Glomerular visceral epithelial cell (primary cell): ENCODE measurements around the gene TRHDE.
"Not testable (repeated sequence)": the region's sequence is repeated elsewhere in the genome, so short reads cannot be mapped to it uniquely, and the experiment has no call there.

ENCODE experiments used
- DNase-seq: peaks from one replicate; pipeline ENCODE4 v3.0.0-alpha.2; 2016; ENCODE audit errors: extremely low spot score

Gene TRHDE

GRCh38 chr12:72511498-72511897 lies 239.3 kb downstream of the TRHDE start:
- peak; percentile 16 for DNase-seq

- peak; percentile 56 for DNase-seq
These were observed 239.7 kb downstream of the TRHDE start for GRCh38 chr12:72511906-72512305.

DNA sequence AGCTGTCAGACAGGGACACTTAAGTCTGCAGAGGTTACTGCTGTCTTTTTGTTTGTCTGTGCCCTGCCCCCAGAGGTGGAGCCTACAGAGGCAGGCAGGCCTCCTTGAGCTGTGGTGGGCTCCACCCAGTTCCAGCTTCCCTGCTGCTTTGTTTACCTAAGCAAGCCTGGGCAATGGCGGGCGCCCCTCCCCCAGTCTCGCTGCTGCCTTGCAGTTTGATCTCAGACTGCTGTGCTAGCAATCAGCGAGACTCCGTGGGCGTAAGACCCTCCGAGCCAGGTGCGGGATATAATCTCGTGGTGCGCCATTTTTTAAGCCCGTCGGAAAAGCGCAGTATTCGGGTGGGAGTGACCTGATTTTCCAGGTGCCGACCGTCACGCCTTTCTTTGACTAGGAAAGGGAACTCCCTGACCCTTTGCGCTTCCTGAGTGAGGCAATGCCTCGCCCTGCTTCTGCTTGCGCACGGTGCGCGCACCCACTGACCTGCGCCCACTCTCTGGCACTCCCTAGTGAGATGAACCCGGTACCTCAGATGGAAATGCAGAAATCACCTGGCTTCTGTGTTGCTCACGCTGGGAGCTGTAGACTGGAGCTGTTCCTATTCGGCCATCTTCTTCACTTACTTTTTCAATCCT lies 248.0 kb downstream of the TRHDE start:
- not testable (repeated sequence) for DNase-seq

DNA sequence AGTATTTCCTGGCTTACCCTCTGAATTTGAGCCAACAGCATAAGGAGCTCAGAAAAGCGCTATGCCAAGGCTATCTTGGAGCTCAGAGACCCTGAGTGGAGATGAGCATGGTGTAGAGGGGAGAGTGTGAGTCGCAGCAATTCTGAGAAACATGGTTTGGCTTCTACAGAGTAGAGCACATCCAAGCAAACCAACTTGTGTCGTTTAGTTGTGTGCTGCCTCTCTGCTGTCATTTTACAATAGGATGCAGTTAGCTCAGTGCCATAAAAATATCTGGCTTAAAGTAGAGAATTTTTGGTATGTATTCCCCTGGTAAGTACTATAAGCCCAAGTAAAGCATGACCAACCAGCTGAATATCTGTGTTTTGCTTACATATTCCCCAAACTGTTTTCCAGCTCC lies 249.2 kb downstream of the TRHDE start:
- DNase-seq = no peak

DNA sequence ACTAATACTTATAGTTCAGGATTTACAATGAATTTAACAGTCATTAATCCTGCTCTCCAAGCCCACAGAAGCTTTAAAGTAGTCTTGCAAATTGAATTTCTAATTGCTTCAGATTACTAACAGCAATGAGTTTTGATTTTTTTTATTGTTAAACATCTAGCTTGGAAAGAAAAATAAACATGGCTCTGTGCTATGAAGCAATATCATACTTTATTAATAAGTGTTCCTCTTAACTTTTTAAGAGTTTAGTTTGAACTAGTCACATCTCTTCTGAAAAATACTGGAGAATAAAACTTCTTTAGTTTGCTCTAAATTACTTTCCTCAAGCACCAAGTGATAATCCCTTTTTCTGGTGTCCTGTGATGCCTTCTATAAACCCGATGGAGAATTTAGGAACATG lies 250.2 kb downstream of the TRHDE start:
- DNase-seq = no peak

GRCh38 chr12:72523754-72524153 lies 251.6 kb downstream of the TRHDE start:
- no peak for DNase-seq

GRCh38 chr12:72535212-72535990 lies 263.2 kb downstream of the TRHDE start:
- no peak for DNase-seq

DNA sequence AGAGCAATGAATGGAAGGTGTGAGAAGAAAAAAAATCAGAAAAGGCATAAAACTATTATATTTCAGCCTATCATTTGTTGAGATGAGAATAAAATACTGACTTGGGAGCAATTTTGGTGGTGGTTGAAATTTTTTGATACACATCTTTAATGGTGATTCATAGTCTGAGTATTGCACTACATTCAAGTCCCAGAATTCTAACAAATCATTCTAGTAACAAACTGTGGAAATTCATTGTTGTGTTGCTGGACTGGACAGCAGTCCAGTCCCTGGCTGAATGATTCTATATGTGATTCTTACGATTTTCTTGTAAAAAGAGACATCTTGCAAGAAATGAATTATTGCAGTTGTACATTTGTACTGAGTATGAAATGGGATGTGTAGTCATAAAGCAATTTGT lies 268.6 kb downstream of the TRHDE start:
- DNase-seq = no peak

DNA sequence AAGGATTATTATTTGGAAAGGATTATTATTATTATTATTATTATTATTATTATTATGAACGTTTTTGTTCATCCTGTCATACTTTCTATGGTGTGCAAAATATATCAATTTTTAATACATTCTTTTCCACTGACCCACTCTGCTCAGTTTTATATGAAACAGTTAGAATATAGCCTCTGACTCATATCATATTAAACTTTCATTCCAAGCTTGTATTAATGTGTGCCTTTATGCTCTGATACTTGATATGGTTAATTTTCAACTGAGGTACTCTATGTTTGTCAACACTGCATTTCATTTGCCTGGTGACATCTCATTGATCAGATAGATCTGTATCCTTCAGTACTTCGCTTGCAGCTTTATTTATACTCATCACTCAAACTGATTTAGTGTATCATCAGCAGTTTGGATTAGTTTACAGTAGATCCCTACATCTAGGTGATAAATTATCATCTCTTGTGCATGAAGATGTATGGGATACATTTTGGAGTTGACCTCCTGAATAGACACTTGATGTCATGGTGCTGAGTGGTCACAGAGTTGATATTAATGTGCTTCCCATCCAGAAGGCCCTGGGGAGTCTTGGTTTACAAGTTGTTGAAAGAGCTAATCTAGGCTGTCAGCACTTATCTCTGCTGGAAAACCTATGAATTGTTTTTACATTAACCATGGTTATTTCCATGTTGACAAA lies 271.8 kb downstream of the TRHDE start:
- no peak for DNase-seq

GRCh38 chr12:72546106-72546505 lies 273.9 kb downstream of the TRHDE start:
- DNase-seq = no peak

DNA sequence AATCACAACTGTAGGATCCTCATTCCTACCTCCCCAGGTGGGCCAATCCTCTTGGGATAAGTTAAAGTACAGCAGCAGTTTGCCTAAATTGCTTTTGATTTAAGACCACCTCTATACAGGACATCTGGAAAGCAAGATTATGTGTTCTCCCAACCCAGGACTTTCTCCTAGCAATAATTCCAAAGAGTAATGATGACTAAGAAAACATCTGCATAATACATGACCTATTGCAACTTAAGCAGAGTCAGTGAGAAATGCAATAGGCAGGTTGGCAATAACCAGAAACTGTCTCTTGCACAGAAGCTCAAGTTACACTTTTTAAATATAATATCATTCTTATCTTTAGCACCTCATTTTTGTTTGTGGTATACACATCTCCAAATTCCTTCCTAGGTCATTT lies 275.4 kb downstream of the TRHDE start:
- DNase-seq = no peak

DNA sequence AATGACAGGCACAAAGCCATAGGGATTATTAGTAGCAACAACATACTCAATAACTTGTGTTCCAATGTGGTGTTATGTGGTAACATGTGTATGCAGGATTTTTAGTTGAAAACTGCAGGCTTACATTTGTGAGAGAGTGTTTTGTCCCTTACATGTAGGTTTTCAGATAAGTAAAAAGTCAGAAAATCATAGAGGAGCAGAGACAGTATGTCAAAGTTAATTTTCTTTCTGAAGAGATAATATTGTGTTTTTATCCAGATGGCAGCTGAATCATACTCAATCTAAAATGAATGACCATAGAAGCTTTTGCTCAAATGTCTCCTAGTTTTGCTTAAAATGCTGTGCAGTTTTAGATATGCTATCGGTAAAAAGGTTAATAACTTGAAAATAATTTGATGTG lies 277.0 kb downstream of the TRHDE start:
- DNase-seq = no peak

- no peak for DNase-seq
These were observed 288.0 kb downstream of the TRHDE start for GRCh38 chr12:72560003-72560769.

- no peak for DNase-seq
These were observed 298.4 kb downstream of the TRHDE start for GRCh38 chr12:72570601-72571000.

DNA sequence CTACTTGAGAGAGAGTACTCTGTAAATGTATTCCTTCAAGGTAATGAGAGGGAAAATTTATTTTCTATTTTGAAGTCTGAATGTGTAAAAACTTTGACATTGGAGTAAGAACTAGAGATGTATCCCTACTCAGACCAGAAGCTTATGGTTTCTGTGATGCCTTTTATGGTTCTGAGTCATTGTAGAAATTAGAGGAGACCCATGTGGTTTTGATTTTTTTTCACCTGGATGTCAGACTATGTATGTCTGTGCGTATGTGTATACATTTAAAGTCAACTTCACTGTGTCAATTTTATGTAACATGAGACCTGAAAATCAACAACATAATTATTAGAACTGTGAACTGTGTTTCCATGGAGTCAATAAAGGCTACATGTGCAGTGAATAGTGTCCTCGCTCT lies 302.0 kb downstream of the TRHDE start:
- no peak for DNase-seq

GRCh38 chr12:72578327-72578726 lies 306.2 kb downstream of the TRHDE start:
- no peak for DNase-seq

DNA sequence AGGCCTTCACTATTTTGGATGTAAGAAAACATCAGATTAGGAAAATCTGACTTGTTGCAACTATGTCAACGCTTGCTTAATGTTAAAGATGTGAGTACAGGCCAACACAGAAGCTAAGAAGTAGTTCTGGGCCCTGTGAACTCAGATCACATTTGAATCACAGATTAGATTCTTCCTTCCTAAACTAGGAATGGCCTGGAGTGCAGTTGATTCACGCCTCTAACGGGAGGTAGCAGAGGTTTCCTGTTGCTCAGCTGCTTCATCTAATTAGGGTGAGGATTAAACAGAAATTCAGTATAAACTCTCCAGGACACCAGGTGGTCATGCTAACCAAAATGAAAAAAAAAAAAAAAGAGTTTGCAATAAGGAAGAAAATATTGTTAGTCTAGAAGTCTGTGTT lies 314.3 kb downstream of the TRHDE start:
- DNase-seq = no peak

- DNase-seq = no peak
These were observed 330.4 kb downstream of the TRHDE start for GRCh38 chr12:72602581-72602980.

GRCh38 chr12:72605975-72606374 lies 333.8 kb downstream of the TRHDE start:
- no peak for DNase-seq

- DNase-seq = no peak
These were observed 338.2 kb downstream of the TRHDE start for GRCh38 chr12:72610342-72610741.

DNA sequence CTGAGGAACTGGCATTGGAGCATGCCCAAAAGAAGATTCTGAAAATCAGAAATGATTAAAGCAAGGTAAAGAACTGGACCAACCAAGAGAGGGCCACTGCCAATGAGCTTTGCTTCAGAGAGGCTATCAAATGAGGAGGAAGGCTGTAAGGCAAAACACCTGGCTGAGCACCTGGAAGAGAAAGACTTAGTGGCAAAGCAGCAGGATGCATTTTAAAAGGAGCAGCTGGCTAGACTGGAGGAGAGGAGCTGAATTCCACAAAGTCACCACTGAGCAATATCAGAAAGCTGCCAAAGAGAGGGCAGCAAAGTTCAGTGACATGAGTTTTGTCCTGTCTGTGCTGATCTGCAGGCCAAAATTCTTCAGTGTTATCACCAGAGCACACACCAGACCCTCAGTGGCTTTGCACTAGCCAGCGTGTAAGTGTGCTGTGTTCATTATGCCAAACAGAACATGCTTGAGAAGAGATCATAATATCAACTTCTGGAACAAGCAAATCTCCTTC lies 338.7 kb downstream of the TRHDE start:
- no peak for DNase-seq

DNA sequence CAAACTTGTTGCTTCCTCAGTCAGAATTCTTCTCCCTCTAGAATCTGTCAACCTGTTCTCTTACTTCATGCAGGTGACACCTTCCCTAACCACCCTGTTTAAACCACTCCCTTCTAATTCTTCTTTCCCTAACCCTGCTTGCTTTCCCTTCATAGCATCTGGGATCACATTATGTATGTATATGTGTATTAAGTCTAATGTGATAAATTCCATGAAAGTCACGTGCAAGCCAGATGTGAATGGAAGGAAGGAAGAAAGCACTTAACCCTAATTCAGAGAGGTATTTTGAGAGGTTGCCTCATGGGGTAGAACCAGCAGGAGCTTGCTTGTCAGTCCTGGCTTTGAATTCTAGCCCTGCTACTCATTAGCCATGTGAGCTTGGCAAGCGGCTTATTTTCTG lies 340.0 kb downstream of the TRHDE start:
- no peak for DNase-seq
